Uterus (tissue), 4 donors: ENCODE data around the gene TNNI3. TPM values are rescaled to one million over a fixed set of nuclear protein-coding genes. Genes with fewer than 3 reads are reported as not detected.
A peak's percentile ranks its signal among the peaks of the same experiment; 100 is the strongest.
"Not testable (repeated sequence)": the region's sequence is repeated elsewhere in the genome, so short reads cannot be mapped to it uniquely, and the experiment has no call there.

Experiments used
- DNase-seq, 2 donors: peaks; one replicate each; pipeline ENCODE4 v3.0.0-alpha.2; 2019 to 2020
- H3K27ac ChIP-seq, 2 donors: fragments of 200-600 bp; sonication (generic); 1 replicate in 1 of 2; 2 replicates in 1 of 2; pipeline ENCODE4 v1.5.1; 2016 to 2018
- H3K27me3 ChIP-seq, 2 donors: fragments of 200-600 bp; sonication (generic); one replicate each; pipeline ENCODE4 v1.5.1; 2018 to 2019; ENCODE audit warnings: control low read depth in 1 of 2
- H3K36me3 ChIP-seq, 2 donors: fragments of 200-600 bp; sonication (generic); one replicate each; pipeline ENCODE4 v1.5.1; 2019; ENCODE audit warnings: control low read depth in 1 of 2
- H3K4me1 ChIP-seq, 2 donors: fragments of 200-600 bp; sonication (generic); one replicate each; pipeline ENCODE4 v1.5.1; 2018 to 2019; ENCODE audit warnings: control low read depth in 1 of 2
- H3K4me3 ChIP-seq, 2 donors: fragments of 200-600 bp; sonication (generic); 1 replicate in 1 of 2; 2 replicates in 1 of 2; pipeline ENCODE4 v1.5.1; 2018 to 2019; ENCODE audit warnings: mild to moderate bottlenecking in 1 of 2
- H3K9me3 ChIP-seq, 2 donors: fragments of 200-600 bp; sonication (generic); one replicate each; pipeline ENCODE4 v1.5.1; 2019; ENCODE audit warnings: control low read depth in 1 of 2
- POLR2A ChIP-seq, 2 donors: fragments of 450-650 bp; IDR thresholded peaks; one replicate each; pipeline ENCODE4 v1.6.1; 2016; ENCODE audit warnings: antibody characterized with exemption in 2 of 2, mild to moderate bottlenecking in 1 of 2, moderate library complexity in 1 of 2
- intact Hi-C: fragments of 100-400 bp; cut with DNase I; formaldehyde crosslinking; loops from one replicate; pipeline ENCODE4 v1.15.1; 2023; ENCODE audit warnings: low total_unique reads
- total RNA-seq, 4 donors: library from RNA; depleted of rRNA in 3 of 4; stranded (reverse); fragments of >200 nt in 3 of 4; gene quantifications; one replicate each; pipeline versions ENCODE4 v1.1.0 to v1.2.4, GENCODE V29; 2014 to 2023
- TF ChIP-seq, protein P1 (sequence below), 4 experiments: fragments of 200-600 bp in 2 of 4; fragments of 450-650 bp in 2 of 4; sonication (generic) in 2 of 4; IDR thresholded peaks; one replicate each; pipeline ENCODE4 v1.5.1; 2016 to 2019; ENCODE audit warnings: antibody characterized with exemption in 4 of 4, mild to moderate bottlenecking in 2 of 4, moderate library complexity in 1 of 4
- donor health status: DM: yes; HTN: yes; CAD: no.

TNNI3 gene
- 1 to 10 TPM in 1 of 4 donors, under 1 TPM in 1, not detected in 2; 0.55 to 3.3 TPM for total RNA-seq

DNA sequence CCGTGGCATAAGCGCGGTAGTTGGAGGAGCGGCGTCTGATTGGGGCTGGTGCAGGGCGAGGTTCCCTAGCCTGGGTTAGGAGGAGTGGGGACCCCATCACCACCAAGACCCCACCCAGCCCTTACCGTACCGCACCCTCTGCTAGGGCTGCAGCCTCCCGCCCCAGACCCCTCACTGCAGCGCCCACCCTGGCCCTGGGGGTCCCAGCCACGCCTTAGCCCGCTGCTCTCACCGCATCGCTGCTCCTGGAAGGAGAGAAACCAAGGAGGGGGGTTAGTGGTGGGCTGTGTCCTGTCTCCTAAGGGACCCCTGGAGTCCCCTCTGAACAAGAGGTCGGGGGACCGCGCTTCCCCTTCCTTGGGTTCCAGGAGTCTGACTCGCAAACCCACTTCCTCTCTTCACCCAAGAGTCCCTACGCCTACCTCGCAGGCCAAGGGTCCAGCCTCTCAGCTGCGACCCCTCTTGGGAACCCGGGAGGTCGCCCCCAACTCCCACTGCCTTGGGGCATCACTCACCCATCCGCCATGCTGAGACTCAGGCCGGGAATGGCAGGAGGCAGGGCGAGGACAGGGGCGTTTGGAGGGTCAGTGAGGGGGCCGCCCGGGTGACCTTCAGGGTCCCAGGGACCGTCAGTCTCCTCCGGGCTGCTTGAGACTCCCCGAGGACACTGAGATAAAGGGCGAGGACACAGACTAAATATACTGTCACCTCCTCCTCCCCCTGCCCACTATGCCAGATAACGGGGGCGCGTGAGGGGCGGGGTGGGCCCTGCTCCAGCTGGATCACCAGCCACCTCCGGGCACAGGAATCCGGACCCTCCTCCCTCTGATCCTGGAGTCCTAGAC, at the start of gene TNNI3:
TSS of gene TNNI3 (minus strand) at position 669 of the 845 bp plus-strand sequence. CDS start at position 526, 143 bp downstream.
- Histone ChIP-seq H3K27ac (no peak within 1 kb of the TSS), H3K27me3 (peaks cover 20 to 37% of the 10 kb centered on the region in 2 donors), H3K9me3 (no peaks in the 10 kb centered on the region), H3K36me3 (no peaks in the 10 kb centered on the region), H3K4me3 (no peak within 1 kb of the TSS), H3K4me1 (no peaks in the 10 kb centered on the region)
- intact Hi-C loops = no loop called here
- no peak for TF ChIP-seq POLR2A (IDR thresholded peaks at IDR 0.05)
- TF ChIP-seq, protein P1, sequence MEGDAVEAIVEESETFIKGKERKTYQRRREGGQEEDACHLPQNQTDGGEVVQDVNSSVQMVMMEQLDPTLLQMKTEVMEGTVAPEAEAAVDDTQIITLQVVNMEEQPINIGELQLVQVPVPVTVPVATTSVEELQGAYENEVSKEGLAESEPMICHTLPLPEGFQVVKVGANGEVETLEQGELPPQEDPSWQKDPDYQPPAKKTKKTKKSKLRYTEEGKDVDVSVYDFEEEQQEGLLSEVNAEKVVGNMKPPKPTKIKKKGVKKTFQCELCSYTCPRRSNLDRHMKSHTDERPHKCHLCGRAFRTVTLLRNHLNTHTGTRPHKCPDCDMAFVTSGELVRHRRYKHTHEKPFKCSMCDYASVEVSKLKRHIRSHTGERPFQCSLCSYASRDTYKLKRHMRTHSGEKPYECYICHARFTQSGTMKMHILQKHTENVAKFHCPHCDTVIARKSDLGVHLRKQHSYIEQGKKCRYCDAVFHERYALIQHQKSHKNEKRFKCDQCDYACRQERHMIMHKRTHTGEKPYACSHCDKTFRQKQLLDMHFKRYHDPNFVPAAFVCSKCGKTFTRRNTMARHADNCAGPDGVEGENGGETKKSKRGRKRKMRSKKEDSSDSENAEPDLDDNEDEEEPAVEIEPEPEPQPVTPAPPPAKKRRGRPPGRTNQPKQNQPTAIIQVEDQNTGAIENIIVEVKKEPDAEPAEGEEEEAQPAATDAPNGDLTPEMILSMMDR (IDR thresholded peaks at IDR 0.05) = no peak
- DNase-seq = no peak

DNA sequence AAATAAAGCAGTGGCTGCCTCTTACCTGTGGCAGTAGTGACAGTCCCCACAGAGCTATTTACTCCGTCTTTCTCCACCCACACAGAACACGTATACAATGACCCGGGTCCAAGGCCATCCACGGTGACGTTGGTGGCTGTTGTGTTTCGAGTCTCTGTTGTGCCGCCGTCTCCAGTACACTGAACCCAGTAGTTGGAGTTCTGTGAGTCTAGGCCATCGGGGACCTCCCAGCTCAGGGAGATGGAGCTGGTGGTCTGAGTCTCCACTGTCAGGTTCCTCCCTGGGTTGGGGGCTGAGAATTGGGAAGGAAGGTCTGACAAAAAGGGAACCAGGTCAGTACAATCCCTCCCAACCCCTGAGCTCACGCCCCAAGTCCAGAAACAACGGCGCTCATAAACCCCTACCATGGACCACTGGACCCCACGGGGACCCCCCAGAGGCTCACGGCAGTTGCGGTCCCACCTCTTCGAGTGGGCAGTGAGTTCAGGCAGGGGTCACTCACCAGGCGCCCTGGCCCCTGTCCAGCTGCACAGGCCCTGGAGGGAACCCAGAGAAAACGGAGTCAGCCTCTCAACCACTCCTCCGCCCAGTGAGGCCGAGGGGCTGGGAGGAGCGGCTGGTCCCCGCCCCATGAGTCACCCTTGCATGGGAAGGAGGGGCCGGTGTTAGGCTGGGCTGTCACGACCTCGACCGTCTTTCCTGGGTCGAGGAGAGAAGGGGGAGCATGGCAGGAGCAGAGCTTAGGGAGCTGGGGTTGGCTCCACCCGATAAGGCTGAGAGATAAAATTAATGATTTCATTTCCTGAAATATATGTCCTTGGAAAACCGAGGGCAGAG, 49.4 kb upstream of the TNNI3 start:
- peak; percentile 82 to 84 for DNase-seq
- H3K9me3 ChIP-seq = no peaks in the 10 kb centered on the region
- intact Hi-C loops = no loop called here
- H3K4me3 ChIP-seq = peak overlapping the region; percentile 3 to 22
- peak overlapping the region in 1 of 2 donors; percentile 51 for H3K27ac ChIP-seq
- H3K27me3 ChIP-seq = no peaks in the 10 kb centered on the region
- H3K4me1 ChIP-seq = no peaks in the 10 kb centered on the region
- TF ChIP-seq, protein P1 (IDR thresholded peaks at IDR 0.05) = no peak
- TF ChIP-seq POLR2A (IDR thresholded peaks at IDR 0.05) = peak in 1 of 2 donors; percentile 25
- H3K36me3 ChIP-seq = no peaks in the 10 kb centered on the region

DNA sequence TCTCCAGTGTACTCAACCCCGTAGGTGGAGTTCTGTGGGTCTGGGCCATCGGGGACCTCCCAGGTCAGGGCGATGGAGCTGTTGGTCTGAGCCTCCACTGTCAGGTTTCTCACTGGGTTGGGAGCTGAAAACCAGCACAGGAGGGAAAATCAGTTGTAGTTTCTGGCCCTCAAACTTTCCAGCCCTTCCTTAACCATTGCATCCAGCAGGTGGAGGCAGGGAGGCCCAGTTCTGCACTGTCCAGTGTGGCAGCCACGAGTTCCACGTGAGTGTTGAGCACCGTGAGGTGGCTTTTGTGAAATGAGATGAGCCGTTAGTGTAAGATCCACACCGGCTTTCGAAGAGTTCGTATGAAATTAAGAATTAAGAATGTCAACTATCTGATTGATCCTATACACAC, 44.7 kb upstream of the TNNI3 start:
- H3K27ac ChIP-seq, DNase-seq, H3K36me3 ChIP-seq, H3K27me3 ChIP-seq, H3K4me3 ChIP-seq, H3K9me3 ChIP-seq, intact Hi-C loops, H3K4me1 ChIP-seq: not testable (repeated sequence)

DNA sequence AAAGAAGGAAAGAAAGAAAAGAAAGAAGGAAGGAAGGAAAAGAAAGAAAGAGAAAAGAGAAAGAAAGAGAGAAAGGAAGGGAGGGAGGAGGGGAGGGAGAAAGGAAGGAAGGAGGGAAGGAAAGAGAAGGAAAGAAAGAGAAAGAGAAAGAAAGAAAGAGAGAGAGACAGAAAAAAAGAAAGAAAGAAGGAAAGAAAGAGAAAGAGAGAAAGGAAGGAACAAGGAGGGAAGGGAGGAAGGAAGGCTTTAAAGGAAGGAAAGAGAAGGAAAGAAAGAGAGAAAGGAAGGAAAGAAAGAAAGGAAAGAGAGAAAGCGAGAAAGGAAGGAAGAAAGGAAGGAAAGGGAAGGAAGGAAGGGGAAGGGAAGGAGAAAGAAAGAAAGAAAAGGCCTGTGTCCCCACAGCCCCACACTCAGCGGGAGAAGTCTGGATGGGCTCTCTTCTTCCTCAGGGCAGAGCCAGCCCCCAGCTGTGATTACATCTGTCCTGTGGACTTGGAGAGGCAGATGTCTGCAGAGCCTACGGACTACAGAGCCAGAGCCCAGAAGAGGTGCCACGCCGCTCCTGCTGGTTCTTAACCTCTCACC, 42.2 kb upstream of the TNNI3 start:
- TF ChIP-seq POLR2A (IDR thresholded peaks at IDR 0.05) = no peak
- TF ChIP-seq, protein P1 (IDR thresholded peaks at IDR 0.05) = no peak
- Histone ChIP-seq H3K4me1 (no peaks in the 10 kb centered on the region), H3K4me3 (no peak overlapping the region), H3K27me3 (no peaks in the 10 kb centered on the region), H3K9me3 (no peaks in the 10 kb centered on the region), H3K27ac (no peak overlapping the region), H3K36me3 (no peaks in the 10 kb centered on the region)
- no peak for DNase-seq
- intact Hi-C loops = no loop called here

DNA sequence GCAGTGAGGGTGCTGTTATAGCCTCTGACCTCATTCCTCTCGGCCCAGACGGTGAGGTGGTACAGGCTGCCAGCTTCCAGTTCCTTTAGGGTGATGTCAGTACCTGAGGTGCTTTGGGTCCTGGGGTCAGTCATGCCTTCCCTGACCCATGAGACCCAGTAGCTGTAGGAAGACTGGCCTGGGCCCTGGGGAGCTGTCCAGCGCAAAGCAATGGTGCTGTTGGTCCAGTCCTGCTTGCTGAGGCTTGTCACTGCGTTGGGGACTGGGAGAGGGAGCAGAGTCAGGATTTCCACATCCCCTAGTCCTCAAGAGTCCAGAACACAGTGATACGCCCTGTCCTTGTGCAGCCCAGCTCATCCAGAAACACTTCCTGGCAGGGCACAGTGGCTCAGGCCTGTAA, 41.1 kb upstream of the TNNI3 start:
- Histone ChIP-seq H3K4me1 (no peaks in the 10 kb centered on the region), H3K27ac (no peak overlapping the region), H3K27me3 (no peaks in the 10 kb centered on the region), H3K36me3 (no peaks in the 10 kb centered on the region), H3K4me3 (no peak overlapping the region), H3K9me3 (no peaks in the 10 kb centered on the region)
- DNase-seq = no peak
- intact Hi-C loops = no loop called here
- TF ChIP-seq, protein P1 (IDR thresholded peaks at IDR 0.05) = no peak
